GM19438 (cell line): ENCODE data around the gene BBS9.

Experiments used
- ATAC-seq: cut with Tn5 transposase; IDR thresholded peaks from one replicate; pipeline ENCODE4 v1.9.1; 2021; ENCODE audit warnings: low read depth; ENCODE audit not compliant: unreplicated experiment

BBS9 gene

GRCh38 chr7:33350577-33350976, 221.2 kb downstream of the BBS9 start:
- ATAC-seq: no peak

- ATAC-seq: no peak
These were observed 222.3 kb downstream of the BBS9 start for GRCh38 chr7:33351709-33352108.

GRCh38 chr7:33354201-33354600, 224.8 kb downstream of the BBS9 start:
- no peak for ATAC-seq

- no peak for ATAC-seq
These were observed 226.0 kb downstream of the BBS9 start for GRCh38 chr7:33355386-33355785.

- ATAC-seq: no peak
These were observed 227.0 kb downstream of the BBS9 start for GRCh38 chr7:33356336-33356735.

GRCh38 chr7:33357846-33358245, 228.5 kb downstream of the BBS9 start:
- no peak for ATAC-seq

GRCh38 chr7:33369888-33370287, 240.5 kb downstream of the BBS9 start:
- ATAC-seq: no peak

GRCh38 chr7:33373195-33373594, 243.8 kb downstream of the BBS9 start:
- no peak for ATAC-seq

- ATAC-seq: no peak
These were observed 250.6 kb downstream of the BBS9 start for GRCh38 chr7:33379891-33380525.

GRCh38 chr7:33388332-33388731, 259.0 kb downstream of the BBS9 start:
- ATAC-seq: no peak

GRCh38 chr7:33392148-33392547, 262.8 kb downstream of the BBS9 start:
- no peak for ATAC-seq

- ATAC-seq: no peak
These were observed 264.4 kb downstream of the BBS9 start for GRCh38 chr7:33393770-33394169.

- ATAC-seq: no peak
These were observed 266.0 kb downstream of the BBS9 start for GRCh38 chr7:33395340-33395739.

GRCh38 chr7:33399528-33400213, 270.3 kb downstream of the BBS9 start:
- no peak for ATAC-seq

- ATAC-seq: no peak
These were observed 270.8 kb downstream of the BBS9 start for GRCh38 chr7:33400214-33400538.

- ATAC-seq: no peak
These were observed 280.9 kb downstream of the BBS9 start for GRCh38 chr7:33410266-33410665.

- no peak for ATAC-seq
These were observed 281.7 kb downstream of the BBS9 start for GRCh38 chr7:33411020-33411419.

- ATAC-seq: no peak
These were observed 283.0 kb downstream of the BBS9 start for GRCh38 chr7:33412331-33412730.

GRCh38 chr7:33418251-33418701, 288.9 kb downstream of the BBS9 start:
- ATAC-seq: no peak

GRCh38 chr7:33420311-33420940, 291.1 kb downstream of the BBS9 start:
- no peak for ATAC-seq

- ATAC-seq: no peak
These were observed 292.1 kb downstream of the BBS9 start for GRCh38 chr7:33421429-33421828.

- no peak for ATAC-seq
These were observed 292.8 kb downstream of the BBS9 start for GRCh38 chr7:33422141-33422540.
